ENCODE results near the gene ELL2.

DNA sequence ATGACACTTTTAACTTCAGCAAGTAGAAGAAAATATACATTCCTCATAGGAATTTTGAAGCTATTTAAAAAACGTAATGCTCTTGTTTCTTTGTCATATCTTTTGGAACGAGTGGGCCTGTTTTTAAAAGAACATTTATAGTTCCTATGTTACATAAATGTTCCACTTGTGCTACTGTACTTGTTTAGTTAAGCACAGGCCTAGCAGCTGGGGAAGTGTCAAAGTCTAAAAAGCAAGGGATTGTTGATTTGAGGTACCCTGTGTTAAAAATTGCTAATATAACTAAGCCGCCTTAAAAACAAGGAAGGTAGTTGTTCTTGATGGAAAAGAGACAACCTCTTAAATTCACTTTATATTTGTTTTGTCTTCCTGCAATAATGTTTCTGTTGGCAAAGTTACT is 27.2 kb upstream of the ELL2 start:
- TF ChIP-seq, protein P1, sequence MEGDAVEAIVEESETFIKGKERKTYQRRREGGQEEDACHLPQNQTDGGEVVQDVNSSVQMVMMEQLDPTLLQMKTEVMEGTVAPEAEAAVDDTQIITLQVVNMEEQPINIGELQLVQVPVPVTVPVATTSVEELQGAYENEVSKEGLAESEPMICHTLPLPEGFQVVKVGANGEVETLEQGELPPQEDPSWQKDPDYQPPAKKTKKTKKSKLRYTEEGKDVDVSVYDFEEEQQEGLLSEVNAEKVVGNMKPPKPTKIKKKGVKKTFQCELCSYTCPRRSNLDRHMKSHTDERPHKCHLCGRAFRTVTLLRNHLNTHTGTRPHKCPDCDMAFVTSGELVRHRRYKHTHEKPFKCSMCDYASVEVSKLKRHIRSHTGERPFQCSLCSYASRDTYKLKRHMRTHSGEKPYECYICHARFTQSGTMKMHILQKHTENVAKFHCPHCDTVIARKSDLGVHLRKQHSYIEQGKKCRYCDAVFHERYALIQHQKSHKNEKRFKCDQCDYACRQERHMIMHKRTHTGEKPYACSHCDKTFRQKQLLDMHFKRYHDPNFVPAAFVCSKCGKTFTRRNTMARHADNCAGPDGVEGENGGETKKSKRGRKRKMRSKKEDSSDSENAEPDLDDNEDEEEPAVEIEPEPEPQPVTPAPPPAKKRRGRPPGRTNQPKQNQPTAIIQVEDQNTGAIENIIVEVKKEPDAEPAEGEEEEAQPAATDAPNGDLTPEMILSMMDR (IDR thresholded peaks at IDR 0.05; ENCODE audit: insufficient read depth, low read depth, low read length): no peak
- TF ChIP-seq EZH2 (IDR thresholded peaks at IDR 0.05; ENCODE audit: insufficient read depth, low read length): no peak

Data from astrocyte (in vitro differentiated cells and primary cell).